T-helper 9 cell (primary cell): ENCODE data around the gene ARF3.

Experiments used
- DNase-seq: peaks from one replicate; pipeline ENCODE4 v3.0.0-alpha.2; 2020
- total RNA-seq, 2 donors: gene quantifications; one replicate each; lab custom pipeline; 2026; lab: John Stamatoyannopoulos, UW

ARF3 gene
- total RNA-seq, result 49.7 to 73.6 reads per million in 2 donors

GRCh38 chr12:48957141-48958048, at the start of gene ARF3:
TSS of gene ARF3 (minus strand) at chr12:48957487. CDS start at chr12:48941095, 16,392 bp downstream.
- peak; percentile 94 for DNase-seq

- no peak for DNase-seq
Observed at GRCh38 chr12:49000346-49000745, 43.1 kb upstream of the ARF3 start.

GRCh38 chr12:48999371-49000131, 42.3 kb upstream of the ARF3 start, which contains the start of gene DDN:
TSS of gene DDN (minus strand) at chr12:48999375. CDS start at chr12:48999287, 88 bp downstream.
- DNase-seq, result peak; percentile 44

GRCh38 chr12:48998497-48999353, 41.4 kb upstream of the ARF3 start:
- DNase-seq, result no peak

GRCh38 chr12:48997719-48998496, 40.6 kb upstream of the ARF3 start:
- DNase-seq, result peak; percentile 17

GRCh38 chr12:48996794-48997718, 39.8 kb upstream of the ARF3 start:
- DNase-seq, result peak; percentile 61

- DNase-seq, result peak; percentile 49
Observed at GRCh38 chr12:48995086-48995879, 38.0 kb upstream of the ARF3 start.

GRCh38 chr12:48994224-48995085, 37.2 kb upstream of the ARF3 start:
- no peak for DNase-seq

- no peak for DNase-seq
Observed at GRCh38 chr12:48993787-48994186, 36.5 kb upstream of the ARF3 start.

GRCh38 chr12:48991247-48992050, 34.2 kb upstream of the ARF3 start:
- DNase-seq, result no peak

- no peak for DNase-seq
Observed at GRCh38 chr12:48990552-48990951, 33.3 kb upstream of the ARF3 start.

- peak; percentile 82 for DNase-seq
Observed at GRCh38 chr12:48988030-48988649, 30.9 kb upstream of the ARF3 start.

- DNase-seq, result no peak
Observed at GRCh38 chr12:48986720-48987291, 29.5 kb upstream of the ARF3 start.

GRCh38 chr12:48985901-48986300, 28.6 kb upstream of the ARF3 start:
- no peak for DNase-seq

GRCh38 chr12:48985475-48985897, 28.2 kb upstream of the ARF3 start:
- no peak for DNase-seq

GRCh38 chr12:48982397-48983080, 25.3 kb upstream of the ARF3 start:
- DNase-seq, result no peak
